Measurements from ENCODE around the gene CEPT1. TPM values are rescaled to one million over a fixed set of nuclear protein-coding genes. Genes with fewer than 3 reads are reported as not detected.

CEPT1 gene
- total RNA-seq, 1 experiment from 2014 or later = 34.2 TPM

DNA sequence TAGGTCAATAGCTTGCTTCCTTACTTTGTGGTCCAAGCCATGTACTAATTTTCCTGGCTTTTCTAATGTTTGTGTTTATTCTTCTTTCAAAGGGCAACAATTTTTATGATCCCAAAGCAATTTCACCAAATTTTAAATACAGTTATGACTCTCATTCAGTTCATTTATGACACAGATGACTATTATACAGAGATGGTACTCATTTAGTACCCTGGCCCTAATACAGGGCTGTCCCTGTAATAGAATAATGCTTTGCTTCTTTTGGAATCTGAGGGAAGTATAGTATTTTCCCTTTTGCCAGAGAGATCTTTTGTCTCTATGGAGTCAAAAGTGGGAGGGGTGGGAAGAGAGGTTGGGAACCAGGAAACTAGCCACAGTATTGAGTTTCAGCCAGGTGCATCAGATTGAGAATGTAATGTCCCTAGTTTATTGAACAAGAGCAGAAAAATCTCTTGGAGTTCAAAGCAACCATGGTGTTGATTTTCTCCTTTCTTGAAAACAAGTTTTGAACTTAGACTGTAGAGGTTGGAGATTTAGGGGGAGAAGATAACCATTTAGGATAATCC lies 40.0 kb downstream of the CEPT1 start:
- intact Hi-C loops (cut with micrococcal nuclease) = no loop called here
- no peaks in the 10 kb centered on the region for H3K9me3 ChIP-seq (ENCODE audit: control insufficient read depth in 1 of 2, insufficient read depth in 1 of 2, low read depth in 1 of 2, low read length in 2 of 2)
- peaks cover 17 to 29% of the 10 kb centered on the region in 2 experiments; a peak in 3 of 4 replicates for H3K36me3 ChIP-seq (ENCODE audit: control insufficient read depth in 1 of 2, insufficient read depth in 2 of 2, low read length in 2 of 2)
- no peak overlapping the region for H3K4me3 ChIP-seq (replicated peaks in 1 of 2; ENCODE audit: low read depth in 1 of 2, low read length in 2 of 2)
- ChIA-PET RAD21 (ENCODE audit: low non-redundant PET in 1 of 2, low total read pairs in 2 of 2, uncharacterized antibody in 2 of 2, unreplicated experiment in 2 of 2) (no interaction called here), POLR2A (no interaction called here), CTCF (no interaction called here)
- H2AFZ ChIP-seq (ENCODE audit: low read depth, low read length, poor library complexity, severe bottlenecking) = no peak overlapping the region
- H3K4me2 ChIP-seq (ENCODE audit: low read length) = no peak overlapping the region
- no TSS peak for BruUV-seq (replicated peaks)
- H3K79me2 ChIP-seq (ENCODE audit: insufficient read depth, low read length) = no peaks in the 10 kb centered on the region
- H4K20me1 ChIP-seq (ENCODE audit: insufficient read depth) = no peaks in the 10 kb centered on the region
- ATAC-seq = no peak
- no peaks in the 10 kb centered on the region for H3K27me3 ChIP-seq (ENCODE audit: insufficient read depth, low read length)
- no peaks in the 10 kb centered on the region for H3K9me2 ChIP-seq (ENCODE audit: insufficient read depth)
- no peak for DNase-seq (ENCODE audit: low read depth, low spot score)
- no peaks in the 10 kb centered on the region for H3K4me1 ChIP-seq (ENCODE audit: control insufficient read depth in 1 of 2, insufficient read depth in 2 of 2, low read length in 2 of 2)
- no peak for TF ChIP-seq POLR2AphosphoS5 (IDR thresholded peaks at IDR 0.05; ENCODE audit: low read depth, low read length)
- no peak for TF ChIP-seq EZH2 (IDR thresholded peaks at IDR 0.05)
- TF ChIP-seq, protein P1, sequence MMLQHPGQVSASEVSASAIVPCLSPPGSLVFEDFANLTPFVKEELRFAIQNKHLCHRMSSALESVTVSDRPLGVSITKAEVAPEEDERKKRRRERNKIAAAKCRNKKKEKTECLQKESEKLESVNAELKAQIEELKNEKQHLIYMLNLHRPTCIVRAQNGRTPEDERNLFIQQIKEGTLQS (IDR thresholded peaks at IDR 0.05) = no peak
- no peak for TF ChIP-seq EGR1 (IDR thresholded peaks at IDR 0.05; ENCODE audit: low read depth)
- TF ChIP-seq ZNF274 (IDR thresholded peaks at IDR 0.05; ENCODE audit: low read depth, low read length) = no peak
- TF ChIP-seq ZFX (IDR thresholded peaks at IDR 0.05) = no peak
- TF ChIP-seq FOSL1 (IDR thresholded peaks at IDR 0.05; ENCODE audit: low read depth) = no peak
- TF ChIP-seq, protein P2, sequence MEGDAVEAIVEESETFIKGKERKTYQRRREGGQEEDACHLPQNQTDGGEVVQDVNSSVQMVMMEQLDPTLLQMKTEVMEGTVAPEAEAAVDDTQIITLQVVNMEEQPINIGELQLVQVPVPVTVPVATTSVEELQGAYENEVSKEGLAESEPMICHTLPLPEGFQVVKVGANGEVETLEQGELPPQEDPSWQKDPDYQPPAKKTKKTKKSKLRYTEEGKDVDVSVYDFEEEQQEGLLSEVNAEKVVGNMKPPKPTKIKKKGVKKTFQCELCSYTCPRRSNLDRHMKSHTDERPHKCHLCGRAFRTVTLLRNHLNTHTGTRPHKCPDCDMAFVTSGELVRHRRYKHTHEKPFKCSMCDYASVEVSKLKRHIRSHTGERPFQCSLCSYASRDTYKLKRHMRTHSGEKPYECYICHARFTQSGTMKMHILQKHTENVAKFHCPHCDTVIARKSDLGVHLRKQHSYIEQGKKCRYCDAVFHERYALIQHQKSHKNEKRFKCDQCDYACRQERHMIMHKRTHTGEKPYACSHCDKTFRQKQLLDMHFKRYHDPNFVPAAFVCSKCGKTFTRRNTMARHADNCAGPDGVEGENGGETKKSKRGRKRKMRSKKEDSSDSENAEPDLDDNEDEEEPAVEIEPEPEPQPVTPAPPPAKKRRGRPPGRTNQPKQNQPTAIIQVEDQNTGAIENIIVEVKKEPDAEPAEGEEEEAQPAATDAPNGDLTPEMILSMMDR (IDR thresholded peaks at IDR 0.05 in 2 of 3, conservative IDR thresholded peaks at IDR 0.05 in 1 of 3; ENCODE audit: borderline replicate concordance in 1 of 3, insufficient read depth in 1 of 3, low read depth in 2 of 3, low read length in 2 of 3) = no peak
- no peak for TF ChIP-seq SIN3A (IDR thresholded peaks at IDR 0.05; ENCODE audit: low read depth)
- TF ChIP-seq TCF7L2 (IDR thresholded peaks at IDR 0.05; ENCODE audit: borderline replicate concordance, extremely low read depth, insufficient read depth, insufficient read length) = no peak
- no peak for TF ChIP-seq EZH2phosphoT487 (IDR thresholded peaks at IDR 0.05; ENCODE audit: borderline replicate concordance)
- no peak for TF ChIP-seq SRF (IDR thresholded peaks at IDR 0.05; ENCODE audit: low read depth)
- TF ChIP-seq CBX3 (IDR thresholded peaks at IDR 0.05; ENCODE audit: low read depth) = no peak
- TF ChIP-seq ZBTB33 (IDR thresholded peaks at IDR 0.05; ENCODE audit: extremely low read depth, insufficient replicate concordance, low read length) = no peak
- TF ChIP-seq ELF1 (IDR thresholded peaks at IDR 0.05; ENCODE audit: borderline replicate concordance, low read depth) = no peak
- TF ChIP-seq CEBPB (IDR thresholded peaks at IDR 0.05; ENCODE audit: low read depth) = no peak
- TF ChIP-seq SP1 (IDR thresholded peaks at IDR 0.05; ENCODE audit: low read depth) = no peak
- TF ChIP-seq MAX (IDR thresholded peaks at IDR 0.05) = no peak
- TF ChIP-seq, protein P3, sequence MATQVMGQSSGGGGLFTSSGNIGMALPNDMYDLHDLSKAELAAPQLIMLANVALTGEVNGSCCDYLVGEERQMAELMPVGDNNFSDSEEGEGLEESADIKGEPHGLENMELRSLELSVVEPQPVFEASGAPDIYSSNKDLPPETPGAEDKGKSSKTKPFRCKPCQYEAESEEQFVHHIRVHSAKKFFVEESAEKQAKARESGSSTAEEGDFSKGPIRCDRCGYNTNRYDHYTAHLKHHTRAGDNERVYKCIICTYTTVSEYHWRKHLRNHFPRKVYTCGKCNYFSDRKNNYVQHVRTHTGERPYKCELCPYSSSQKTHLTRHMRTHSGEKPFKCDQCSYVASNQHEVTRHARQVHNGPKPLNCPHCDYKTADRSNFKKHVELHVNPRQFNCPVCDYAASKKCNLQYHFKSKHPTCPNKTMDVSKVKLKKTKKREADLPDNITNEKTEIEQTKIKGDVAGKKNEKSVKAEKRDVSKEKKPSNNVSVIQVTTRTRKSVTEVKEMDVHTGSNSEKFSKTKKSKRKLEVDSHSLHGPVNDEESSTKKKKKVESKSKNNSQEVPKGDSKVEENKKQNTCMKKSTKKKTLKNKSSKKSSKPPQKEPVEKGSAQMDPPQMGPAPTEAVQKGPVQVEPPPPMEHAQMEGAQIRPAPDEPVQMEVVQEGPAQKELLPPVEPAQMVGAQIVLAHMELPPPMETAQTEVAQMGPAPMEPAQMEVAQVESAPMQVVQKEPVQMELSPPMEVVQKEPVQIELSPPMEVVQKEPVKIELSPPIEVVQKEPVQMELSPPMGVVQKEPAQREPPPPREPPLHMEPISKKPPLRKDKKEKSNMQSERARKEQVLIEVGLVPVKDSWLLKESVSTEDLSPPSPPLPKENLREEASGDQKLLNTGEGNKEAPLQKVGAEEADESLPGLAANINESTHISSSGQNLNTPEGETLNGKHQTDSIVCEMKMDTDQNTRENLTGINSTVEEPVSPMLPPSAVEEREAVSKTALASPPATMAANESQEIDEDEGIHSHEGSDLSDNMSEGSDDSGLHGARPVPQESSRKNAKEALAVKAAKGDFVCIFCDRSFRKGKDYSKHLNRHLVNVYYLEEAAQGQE (IDR thresholded peaks at IDR 0.05; ENCODE audit: low read depth) = no peak
- TF ChIP-seq POLR2A (IDR thresholded peaks at IDR 0.05; ENCODE audit: borderline replicate concordance, extremely low read depth, insufficient read depth, insufficient read length) = no peak
- H3K27ac ChIP-seq (ENCODE audit: low read depth, low read length) = no peak overlapping the region
- H3K9ac ChIP-seq (ENCODE audit: low read length) = no peak overlapping the region
